Limb (tissue), 2 donors: ENCODE data around the gene MTFR1L.
A peak's percentile ranks its signal among the peaks of the same experiment; 100 is the strongest.

Experiments used
- DNase-seq, 2 donors: peaks; one replicate each; pipeline ENCODE4 v3.0.0-alpha.2; 2016; ENCODE audit errors: extremely low spot score in 2 of 2

MTFR1L gene

DNA sequence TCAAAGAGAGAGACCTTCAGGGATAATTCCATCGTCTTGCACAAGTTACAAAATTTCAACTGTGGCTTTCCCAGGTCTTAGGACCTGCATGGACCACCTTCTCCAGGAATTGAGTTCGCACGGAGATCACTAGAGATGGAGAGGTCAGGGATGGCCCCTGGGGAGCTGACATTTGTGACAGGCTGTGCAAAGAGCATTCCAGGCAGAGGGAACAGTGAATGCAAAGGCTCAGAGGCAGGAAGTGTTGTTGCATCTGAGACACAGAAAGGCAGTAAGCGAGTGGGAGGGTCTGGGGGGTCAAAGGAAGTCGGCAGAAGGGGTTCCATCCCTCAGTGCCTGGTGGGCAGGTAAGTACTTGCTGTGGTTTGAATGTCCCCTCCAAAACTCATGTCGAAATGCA is 29.3 kb upstream of the MTFR1L start:
- DNase-seq: no peak

- DNase-seq: no peak
Measured at GRCh38 chr1:25792115-25792514, 27.6 kb upstream of the MTFR1L start.

DNA sequence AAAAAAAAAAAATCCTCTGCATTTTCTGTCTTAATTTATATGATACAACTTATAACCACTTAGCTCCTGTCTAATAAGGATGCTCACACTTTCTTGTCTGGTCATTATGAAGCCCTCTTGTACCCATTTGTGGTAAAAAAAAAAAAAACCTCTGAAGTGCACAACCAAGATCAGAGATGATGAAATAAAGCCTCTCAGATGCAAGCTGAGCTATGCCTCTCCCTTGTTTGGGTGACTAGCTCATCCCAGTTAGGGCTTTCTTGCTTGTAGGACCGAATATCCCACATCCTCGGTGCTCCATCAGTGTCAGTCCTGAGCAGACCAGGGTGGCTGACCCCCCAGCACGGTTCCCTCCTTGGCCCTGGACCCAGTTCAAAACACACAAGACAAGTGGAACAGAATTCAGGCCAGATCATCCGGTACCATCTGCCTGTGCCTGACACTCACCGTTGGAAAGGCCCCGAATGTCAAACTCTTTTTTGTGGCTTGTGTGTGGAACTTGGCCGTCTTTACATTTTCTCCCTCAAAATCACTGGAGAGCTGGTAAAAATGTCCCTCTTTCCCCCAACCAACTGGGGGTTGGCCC is 26.1 kb upstream of the MTFR1L start:
- DNase-seq: no peak

DNA sequence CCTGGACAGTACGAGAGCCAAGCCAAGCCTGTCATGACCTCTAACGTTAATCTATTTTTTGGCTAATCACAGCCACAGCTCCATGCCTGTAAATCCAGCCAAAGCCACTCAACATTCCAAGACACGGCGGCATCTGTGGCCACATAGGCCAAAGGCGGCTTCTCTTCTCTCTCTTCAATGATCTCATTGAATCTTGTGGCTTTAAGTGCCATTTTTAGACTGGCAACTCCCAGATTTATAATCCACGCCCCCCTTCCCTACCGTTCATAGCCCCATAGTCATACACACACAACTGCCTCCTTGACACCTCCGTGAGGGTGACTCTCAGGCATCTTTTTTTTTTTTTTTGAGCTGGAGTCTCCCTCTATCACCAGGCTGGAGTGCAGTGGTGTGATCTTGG is 25.4 kb upstream of the MTFR1L start:
- DNase-seq: no peak

DNA sequence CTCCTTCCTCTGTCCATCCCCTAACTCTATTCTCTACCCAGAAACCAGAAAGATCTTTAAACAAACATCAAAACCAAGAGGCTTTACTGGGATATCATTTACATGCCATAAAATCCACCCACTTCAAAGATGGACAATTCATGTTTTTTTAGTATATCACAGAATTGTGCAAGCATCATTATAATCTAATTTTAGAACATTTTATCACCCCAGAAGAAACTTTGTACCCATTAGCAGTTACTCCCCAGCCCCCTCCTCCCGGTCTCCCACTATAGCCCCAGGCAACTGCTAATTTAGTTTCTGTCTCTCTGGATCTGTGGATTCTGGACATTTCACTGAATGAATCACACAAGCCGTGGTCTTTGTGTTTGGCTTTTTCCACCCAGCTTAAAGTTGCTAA is 24.5 kb upstream of the MTFR1L start:
- DNase-seq: no peak

- DNase-seq: no peak
Measured at GRCh38 chr1:25795946-25796810, 23.6 kb upstream of the MTFR1L start.

DNA sequence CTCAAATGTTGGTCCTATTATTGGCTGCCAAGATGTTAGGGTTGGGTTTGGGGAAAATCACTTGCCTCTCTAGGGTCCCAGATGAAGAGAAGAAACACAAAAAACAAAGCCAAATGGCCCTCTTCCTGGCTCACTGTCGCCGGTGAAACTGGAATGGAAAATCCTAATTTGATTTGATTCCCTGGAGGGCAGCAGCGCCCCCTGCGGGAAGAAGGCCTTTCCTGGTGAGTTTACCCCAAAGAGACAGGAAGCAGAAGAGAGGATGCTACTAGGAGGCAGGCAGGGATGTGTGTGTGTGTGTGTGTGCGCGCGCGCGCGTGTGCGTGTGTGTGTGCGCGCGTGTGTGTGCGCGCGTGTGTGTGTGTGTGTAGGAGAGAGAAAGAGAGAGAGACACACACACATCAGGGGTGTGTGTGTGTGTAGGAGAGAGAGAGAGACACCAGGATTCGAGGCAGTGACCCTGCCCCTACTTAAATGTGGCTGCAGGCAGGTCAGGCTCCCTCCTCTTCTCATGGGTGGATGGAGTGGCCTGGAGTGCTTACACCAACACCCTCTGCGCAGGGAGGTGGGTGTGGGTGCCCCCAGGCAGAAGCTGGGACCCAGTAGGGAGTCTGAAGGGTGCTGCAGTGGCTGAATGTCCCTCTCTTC is 22.8 kb upstream of the MTFR1L start:
- DNase-seq: peak; percentile 44 to 82

GRCh38 chr1:25797939-25798338 is 21.8 kb upstream of the MTFR1L start:
- no peak for DNase-seq

- no peak for DNase-seq
Measured at GRCh38 chr1:25798666-25799351, 20.9 kb upstream of the MTFR1L start.

- DNase-seq: peak in 1 of 2 donors; percentile 53
Measured at GRCh38 chr1:25799352-25799934, 20.3 kb upstream of the MTFR1L start.

GRCh38 chr1:25799935-25800702 is 19.6 kb upstream of the MTFR1L start, which contains the start of gene SELENON:
Gene SELENON (plus strand): TSS chr1:25800193. CDS start chr1:25800231, 38 bp downstream.
- DNase-seq: peak; percentile 63 to 86

DNA sequence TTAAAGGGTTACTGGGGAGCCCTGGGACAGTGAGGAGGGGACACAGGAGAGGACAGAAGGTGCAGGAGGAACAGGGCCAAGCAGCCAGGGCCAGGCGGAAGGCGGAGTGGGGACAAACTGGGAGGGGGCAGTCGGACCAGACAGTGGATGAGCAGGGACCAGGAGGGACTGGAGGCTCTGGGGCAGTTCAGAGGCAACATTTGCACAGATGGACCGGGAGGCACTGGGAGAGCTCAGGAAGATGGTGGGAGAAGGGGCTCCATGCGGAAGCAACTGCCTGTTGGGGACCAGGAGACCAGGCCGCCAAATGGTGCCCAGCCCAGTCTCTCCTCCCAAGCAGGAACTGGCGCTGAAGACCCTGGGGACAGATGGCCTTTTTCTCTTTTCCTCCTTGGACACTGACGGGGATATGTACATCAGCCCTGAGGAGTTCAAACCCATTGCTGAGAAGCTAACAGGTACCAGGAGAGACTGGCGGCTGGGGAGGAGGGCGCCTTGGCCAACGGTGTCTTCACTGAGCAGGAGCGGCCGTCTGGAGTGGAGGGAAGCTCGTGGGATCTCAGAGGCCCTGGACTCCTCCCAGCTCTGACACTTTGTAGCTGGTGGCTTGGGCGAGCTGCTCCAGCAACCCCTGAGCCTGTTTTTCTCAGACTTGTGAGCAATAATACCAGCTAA is 18.9 kb upstream of the MTFR1L start:
- DNase-seq: no peak

- no peak for DNase-seq
Measured at GRCh38 chr1:25802915-25803314, 16.8 kb upstream of the MTFR1L start.

DNA sequence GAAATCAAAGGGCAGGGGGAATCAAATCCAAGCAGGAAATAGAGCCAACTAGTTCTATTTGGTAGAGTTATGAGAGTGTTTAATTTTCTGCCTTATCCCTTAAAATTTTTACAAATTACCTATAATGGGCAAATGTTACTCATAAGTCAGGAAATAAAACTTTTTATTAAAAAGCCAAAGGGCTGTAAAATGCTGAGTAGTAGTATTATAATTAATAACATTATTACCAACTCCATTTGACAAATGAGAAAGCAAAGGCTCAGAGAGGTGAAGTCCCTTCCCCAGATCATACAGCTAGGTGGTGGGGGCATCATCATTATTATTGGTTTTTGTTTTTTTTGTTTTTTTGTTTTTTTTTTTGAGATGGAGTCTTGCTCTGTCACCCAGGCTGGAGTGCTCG is 16.4 kb upstream of the MTFR1L start:
- no peak for DNase-seq

- DNase-seq: no peak
Measured at GRCh38 chr1:25804244-25804963, 15.3 kb upstream of the MTFR1L start.

DNA sequence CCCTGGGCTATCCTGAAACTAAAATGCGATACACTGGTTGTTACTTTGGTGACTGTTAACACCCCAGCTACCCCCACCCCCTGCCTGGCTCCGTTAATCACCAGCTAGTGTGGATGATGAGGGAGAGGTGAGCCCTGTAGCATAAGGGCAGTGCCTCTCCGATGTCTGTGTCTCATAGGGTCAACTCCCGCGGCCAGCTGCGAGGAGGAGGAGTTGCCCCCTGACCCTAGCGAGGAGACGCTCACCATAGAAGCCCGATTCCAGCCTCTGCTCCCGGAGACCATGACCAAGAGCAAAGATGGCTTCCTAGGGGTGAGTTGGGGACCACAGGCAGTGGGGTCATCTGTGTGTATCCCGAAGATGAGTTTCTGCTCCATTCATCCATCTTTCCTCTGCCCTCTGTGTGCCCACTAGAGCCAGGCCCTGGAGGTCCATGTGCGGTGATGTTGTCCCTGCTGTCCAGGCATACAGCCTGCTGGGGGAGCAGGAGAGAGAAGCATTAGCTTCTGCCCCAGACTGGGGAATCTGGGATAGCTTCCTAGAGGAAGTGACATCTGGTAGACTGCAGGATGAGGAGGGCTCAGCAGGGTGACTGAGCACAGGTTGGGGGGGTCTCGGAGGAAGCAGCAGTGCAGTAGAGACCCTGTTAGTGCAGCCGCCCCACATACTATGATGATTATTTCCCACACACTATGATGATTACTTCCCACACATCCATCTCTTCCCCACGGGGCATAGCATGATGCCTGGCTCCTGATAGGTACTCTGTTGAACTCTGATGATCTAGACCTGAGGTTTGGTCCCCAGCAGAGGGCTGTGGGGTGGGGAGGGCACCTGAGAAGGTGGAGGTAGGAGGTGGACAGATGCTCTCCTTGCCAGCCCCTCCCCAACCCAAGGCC is 14.5 kb upstream of the MTFR1L start:
- DNase-seq: no peak

DNA sequence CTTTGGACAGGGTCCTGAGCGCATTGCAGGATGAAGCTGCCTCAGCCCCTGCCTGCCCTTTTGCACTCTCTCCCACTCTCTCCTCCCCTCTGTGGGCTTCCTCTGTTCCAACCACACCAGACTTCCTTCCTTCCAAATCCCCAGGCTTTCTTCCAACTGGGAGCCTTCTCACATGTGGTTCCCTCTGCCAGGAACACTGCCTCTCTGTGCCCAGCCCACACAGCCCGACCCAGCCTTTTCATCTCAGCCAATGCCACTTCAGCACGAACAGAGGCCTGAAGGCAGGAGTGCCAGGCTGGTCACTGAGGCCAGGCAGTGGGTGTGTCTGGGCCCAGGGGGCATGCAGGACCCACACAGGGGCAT is 13.9 kb upstream of the MTFR1L start:
- DNase-seq: no peak

- no peak for DNase-seq
Measured at GRCh38 chr1:25806418-25806817, 13.3 kb upstream of the MTFR1L start.
